Embryonic facial prominence (tissue), 1 donor: ENCODE measurements around the gene PSMB10.

Experiments used
- DNase-seq: peaks from one replicate; pipeline ENCODE4 v3.0.0-alpha.2; 2016; ENCODE audit errors: extremely low spot score

Gene PSMB10

GRCh38 chr16:67963662-67964321 is 27.1 kb upstream of the PSMB10 start:
- DNase-seq: no peak

DNA sequence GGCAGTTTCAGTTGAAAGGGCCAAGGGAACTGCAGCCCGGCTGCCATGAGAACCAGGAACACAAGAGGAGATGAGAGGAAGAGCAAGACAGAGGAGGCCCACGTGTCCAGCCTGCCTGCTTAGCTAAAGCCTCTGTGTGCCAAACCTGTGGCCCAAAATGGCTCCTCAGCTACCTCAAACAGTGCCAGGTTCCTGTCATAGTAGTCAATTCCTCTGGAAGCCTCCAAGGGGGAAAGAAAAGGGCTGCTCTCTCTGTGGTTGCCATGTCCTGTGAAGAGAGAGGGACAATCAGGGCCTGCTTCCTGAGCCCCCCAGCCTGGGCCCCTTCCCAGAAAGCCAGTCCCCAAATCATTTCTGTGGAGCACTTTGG is 26.6 kb upstream of the PSMB10 start:
- no peak for DNase-seq

GRCh38 chr16:67962135-67962534 is 25.5 kb upstream of the PSMB10 start:
- DNase-seq: no peak

DNA sequence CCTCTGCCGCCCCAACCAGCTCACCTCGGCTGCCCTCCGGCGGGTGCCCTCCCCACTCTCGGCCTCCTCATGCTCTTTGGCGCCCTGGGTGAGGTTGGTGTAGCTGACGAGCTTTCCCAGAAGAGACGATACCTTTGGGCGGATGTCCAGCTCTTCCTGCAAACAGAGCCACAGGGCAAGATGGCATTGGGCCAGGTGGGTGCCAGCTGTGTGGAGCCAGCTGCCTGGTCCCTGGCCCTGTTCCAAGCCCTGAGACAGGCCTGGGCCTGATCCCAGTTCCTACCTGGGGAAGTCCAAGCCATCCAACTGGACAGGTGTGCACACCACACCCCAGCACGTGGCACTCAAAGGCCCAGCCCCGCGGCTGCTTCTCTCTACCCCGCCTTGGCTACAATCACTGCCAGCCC is 24.9 kb upstream of the PSMB10 start:
- DNase-seq: no peak

- DNase-seq: no peak
Measured at GRCh38 chr16:67959536-67960329, 23.1 kb upstream of the PSMB10 start.

GRCh38 chr16:67957622-67958021 is 21.0 kb upstream of the PSMB10 start:
- no peak for DNase-seq

DNA sequence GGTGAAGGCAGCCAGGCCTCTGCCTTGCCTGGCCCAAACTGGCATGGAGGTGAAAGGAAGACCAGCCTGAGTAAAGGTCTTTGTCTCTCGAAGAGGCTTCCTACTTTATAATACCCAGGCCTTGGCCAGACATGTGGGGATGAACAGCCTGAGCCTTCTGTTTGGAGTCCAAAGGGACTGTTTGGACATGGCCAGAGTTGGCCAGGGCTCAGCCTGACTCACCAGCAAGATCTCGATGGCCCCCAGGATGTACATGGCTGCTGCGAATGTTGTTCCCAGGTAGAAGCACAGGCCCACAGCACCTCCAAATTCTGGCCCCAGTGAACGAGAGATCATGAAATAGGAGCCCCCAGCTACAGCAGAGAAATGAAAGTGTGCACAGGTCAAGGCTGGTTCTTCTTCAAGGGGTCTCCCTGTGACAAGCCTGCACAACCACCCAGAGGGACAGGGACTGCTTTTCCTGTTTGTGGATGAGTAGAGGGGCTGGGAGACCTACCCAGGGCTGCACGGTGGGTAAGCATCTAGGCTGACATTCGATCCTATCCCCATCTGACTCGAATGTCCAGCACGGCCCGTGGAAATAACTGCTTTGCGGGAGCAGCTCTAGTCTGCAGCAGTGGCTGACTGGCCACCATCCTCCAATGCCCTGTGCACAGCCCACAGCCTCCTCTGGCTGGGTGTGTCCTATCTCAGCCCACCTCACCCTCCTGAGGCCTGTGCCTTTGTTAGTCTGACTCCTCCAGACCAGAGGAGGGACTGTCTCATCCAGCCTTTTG is 18.0 kb upstream of the PSMB10 start:
- DNase-seq: no peak

DNA sequence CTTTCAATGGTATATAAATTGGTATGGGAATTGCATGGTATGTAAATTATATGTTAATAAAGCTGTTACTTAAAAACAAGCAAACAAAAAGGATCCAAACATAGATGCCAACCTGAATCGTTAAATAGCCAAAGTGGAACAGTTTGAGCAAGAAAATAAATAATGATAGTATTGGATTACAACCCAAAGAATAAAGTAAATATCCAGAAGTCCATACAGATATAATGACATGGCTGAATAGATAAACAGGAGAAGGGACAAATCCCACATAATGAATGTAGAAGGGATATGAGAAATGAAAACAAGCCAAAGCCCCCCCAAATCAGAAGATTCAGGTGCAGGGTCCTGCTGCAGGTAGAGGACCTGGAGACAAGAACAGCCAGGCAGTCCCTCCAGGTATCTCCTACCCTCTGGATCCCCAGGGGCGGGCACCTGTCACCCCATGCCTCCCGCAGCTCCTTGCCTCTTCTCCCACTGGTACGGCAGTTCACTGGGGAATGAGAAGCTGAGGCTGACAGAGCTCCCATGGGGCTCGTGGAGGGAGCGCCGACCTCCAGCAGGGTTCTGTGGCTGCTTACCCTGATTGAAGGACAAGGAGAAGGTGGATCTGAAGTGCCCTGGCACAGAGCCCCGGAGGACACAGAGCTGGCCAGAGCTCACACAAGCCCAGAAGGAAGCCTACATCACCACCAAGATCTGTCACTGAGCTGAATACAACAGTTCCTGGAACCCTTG is 17.2 kb upstream of the PSMB10 start:
- DNase-seq: no peak

DNA sequence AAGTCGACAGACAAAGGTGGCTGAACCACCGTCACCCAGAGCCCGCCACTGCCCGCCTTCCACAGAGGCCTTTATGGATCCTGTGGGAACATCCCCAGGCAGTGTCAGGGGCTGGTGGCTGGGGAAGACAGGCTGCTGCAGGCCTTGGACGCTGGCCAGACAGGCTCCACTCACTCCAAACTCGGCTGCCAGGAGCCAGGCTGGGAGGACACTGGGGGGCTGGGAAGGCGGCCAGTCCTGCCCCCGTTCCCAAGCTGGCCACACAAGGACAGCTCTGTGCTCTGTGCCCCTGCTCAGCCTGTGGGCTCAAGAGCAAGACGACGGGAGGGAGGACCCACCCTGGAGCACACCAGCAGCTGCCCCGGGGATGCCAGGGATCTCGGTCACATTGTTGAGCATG is 14.8 kb upstream of the PSMB10 start:
- no peak for DNase-seq

DNA sequence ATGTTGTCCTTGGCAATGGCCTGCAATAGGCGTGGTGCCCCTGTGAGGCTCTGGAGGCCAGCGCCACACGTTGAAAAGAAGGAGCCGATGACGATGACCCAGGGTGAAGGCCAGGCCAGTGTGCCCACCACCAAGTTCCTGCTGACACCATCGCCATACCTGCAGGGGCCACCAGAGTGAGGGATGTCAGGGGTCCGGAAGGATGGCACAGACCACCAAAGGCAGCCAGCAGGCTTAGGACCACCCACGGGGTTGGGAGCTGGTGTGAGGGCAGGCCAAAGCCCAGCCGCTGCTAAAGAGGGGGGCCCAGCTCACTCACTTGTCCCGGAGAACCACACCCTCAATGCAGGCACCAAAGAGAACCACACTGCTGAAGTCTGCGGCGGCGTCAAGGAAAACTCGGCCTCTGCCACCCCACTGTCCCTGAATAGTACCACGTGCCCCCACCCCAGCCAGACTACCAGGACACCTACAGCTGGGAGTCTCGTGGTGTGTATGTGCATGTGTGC is 13.7 kb upstream of the PSMB10 start:
- DNase-seq: no peak

DNA sequence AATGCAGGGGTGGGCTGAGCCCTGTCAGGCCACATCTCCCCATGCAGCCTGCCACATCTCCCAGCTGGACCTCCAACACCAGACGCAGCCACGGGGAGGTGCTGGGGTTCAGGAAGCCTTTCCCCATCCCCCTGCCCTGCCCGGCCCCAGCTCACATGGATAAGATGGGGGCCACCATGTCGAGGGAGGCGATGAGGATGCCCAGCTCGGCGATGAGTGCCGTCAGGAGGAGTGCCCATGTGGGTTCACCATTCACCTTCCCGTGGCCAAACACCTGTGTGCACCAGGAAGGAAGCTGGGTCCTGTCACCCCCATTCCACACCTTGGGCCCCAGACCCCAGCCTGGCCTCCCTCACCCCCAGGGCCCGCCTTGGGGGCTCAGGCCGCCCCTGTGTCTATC is 13.0 kb upstream of the PSMB10 start:
- no peak for DNase-seq

GRCh38 chr16:67948015-67948414 is 11.4 kb upstream of the PSMB10 start:
- no peak for DNase-seq

DNA sequence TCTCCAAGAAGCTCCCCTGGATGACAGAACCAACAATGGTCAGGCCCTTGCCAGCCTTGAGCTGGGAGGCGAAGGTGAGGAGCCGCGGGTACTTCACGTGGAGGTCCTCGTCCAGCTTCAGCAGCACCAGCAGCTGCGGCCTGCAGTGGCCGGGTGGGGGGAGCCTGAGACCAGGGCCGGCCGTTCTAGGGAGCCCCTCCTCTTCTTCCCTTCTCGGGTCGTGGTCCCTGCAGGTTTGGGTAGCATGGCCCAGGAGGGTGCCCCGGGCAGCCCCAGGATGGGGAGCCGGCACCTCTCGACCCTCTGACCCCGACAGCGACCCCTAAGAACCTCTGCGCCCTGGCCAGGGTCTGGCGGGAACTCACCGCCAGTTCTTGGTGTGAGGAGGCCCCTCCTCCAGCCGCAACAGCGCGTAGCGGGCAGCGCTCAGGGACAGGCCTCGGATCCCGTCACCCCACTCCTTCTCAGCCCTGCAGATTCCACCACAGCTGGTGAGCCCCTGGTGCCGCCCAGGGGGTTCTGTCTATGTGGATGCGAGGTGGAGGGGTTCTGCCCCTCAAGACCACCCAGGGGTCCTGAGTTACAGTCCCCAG is 10.4 kb upstream of the PSMB10 start:
- DNase-seq: no peak

GRCh38 chr16:67946128-67946569 is 9.5 kb upstream of the PSMB10 start:
- DNase-seq: no peak

- DNase-seq: no peak
Measured at GRCh38 chr16:67945392-67945933, 8.8 kb upstream of the PSMB10 start.

- DNase-seq: no peak
Measured at GRCh38 chr16:67944690-67945391, 8.2 kb upstream of the PSMB10 start.

- no peak for DNase-seq
Measured at GRCh38 chr16:67943619-67944504, 7.2 kb upstream of the PSMB10 start, which contains the start of gene LCAT. LCAT (minus strand) TSS chr16:67944120; CDS start chr16:67944101, 19 bp downstream.

DNA sequence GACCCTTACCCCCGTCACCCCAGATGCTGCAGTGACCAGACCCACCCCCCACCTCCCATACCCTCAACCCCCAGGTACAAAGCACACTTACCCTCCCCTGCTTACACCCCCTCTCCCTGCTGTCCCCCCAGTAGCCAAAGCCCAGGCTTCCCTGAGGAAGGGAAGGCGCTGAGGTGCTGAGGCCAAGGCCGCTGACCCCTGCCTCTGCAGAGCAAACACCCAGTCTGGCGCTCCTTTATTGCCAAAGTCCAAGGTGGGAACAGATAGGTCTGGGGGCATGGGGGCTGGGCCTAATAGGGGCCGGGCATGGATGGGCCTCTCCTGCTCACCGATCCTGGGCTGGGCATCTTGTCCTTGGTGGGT is 6.6 kb upstream of the PSMB10 start:
- DNase-seq: no peak

DNA sequence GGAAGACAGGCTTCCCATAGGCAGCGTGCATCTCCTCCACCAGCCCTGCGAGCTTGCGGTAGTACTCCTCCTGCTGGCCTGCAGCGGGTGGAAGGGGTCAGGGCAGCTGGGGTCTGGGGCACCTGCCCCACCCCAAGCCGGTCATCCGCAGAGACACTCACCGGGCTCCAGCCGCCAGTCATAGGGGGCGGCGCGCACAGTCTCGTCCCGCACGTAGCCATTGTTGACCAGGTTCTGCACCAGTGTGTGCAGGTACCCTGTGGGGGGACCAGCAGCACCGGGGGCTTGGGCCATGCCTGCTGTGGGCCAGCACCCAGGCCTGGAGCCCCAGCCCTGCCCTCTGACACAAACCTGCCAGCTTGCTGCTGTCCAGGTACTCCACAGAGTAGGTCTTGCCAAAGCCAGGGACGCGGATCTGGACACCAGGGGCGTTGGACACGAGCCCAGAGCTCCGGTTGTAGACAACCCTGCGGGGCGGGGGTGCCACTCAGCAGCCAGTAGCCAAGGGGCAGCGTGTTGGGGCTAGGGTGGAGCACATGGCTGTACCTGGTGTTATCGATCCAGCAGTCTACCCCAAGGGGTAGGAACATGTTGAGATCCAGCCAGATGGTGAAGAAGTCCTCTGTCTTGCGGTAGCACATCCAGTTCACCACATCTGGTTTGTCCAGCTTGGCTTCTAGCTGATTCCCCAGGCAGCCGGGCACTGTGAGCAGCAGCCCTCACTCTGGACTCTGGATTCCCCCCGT is 6.0 kb upstream of the PSMB10 start:
- DNase-seq: no peak
